GM12891 (cell line): ENCODE results near the gene SLC28A3.

Experiments
- DNase-seq: peaks from one replicate; pipeline ENCODE4 v3.0.0; 2011; ENCODE audit warnings: low spot score; ENCODE audit not compliant: insufficient read length
- FAIRE-seq: peaks from 2 replicates; lab custom pipeline; 2011; peaks lifted over from hg19 to GRCh38; lab: Jason Lieb, UNC
- PAX5 ChIP-seq: IDR thresholded peaks from 2 replicates; pipeline ENCODE4 v1.6.1; 2011; ENCODE audit warnings: low read length, moderate library complexity, mild to moderate bottlenecking; ENCODE audit not compliant: insufficient read depth, severe bottlenecking
- POLR2A ChIP-seq: IDR thresholded peaks from 2 replicates; pipeline ENCODE4 v1.6.1; 2011; ENCODE audit warnings: low read depth, low read length, control low read depth
- POLR2AphosphoS5 ChIP-seq: IDR thresholded peaks from 2 replicates; pipeline ENCODE4 v1.6.1; 2011; ENCODE audit warnings: low read depth, low read length, control low read depth
- POU2F2 ChIP-seq: IDR thresholded peaks from 2 replicates; pipeline ENCODE4 v1.6.1; 2011; ENCODE audit warnings: low read depth, mild to moderate bottlenecking, control low read depth, low read length, moderate library complexity
- SPI1 ChIP-seq: IDR thresholded peaks from 2 replicates; pipeline ENCODE4 v1.6.1; 2011; ENCODE audit warnings: low read depth, low read length, control low read depth
- TAF1 ChIP-seq: IDR thresholded peaks from 2 replicates; pipeline ENCODE4 v1.6.1; 2011; ENCODE audit warnings: low read depth, low read length, control low read depth

The SLC28A3 gene

DNA sequence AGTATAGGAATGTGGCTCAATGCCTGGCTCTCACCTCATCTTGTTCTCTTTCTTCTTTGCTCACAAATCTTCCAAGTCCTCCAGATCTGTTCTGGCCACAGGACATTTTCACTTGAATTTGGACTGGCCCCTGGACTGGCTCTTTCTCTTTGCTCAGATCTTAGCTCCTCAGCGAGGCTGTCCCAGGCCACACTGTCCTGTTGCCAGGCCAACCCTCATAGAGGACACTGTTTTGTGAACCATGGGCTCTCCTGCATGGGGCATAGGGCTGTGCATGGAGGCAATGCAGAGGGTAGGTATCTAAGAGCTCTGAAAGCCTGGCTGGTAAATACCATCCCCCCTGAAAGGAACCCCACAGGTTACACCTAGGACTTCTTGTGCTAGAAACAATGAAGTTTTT lies 13.5 kb upstream of the SLC28A3 start:
- no peak for DNase-seq
- FAIRE-seq, result no peak
- TF ChIP-seq POU2F2, result no peak
- TF ChIP-seq SPI1, result no peak
- no peak for TF ChIP-seq POLR2A
- no peak for TF ChIP-seq PAX5
- TF ChIP-seq POLR2AphosphoS5, result no peak
- TF ChIP-seq TAF1, result no peak

DNA sequence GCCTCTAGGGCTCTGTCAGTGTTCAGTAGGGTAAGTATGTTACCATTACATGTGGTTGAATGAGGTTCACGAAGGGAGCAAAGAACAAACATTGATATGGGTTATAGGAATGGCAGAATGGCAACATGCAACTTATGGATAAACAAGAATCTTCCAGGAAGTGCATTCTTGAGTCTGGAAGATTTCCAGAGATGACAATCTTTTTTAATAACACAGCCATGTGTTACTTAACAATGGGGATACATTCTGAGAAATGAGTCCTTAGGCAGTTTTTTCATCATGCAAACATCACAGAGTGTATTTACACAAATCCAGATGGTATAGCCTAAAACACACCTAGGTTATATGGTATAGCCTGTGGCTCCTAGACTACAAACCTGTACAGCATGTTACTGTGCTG lies 9.1 kb upstream of the SLC28A3 start:
- DNase-seq (no peak), FAIRE-seq (no peak)
- TF ChIP-seq POU2F2 (no peak), POLR2AphosphoS5 (no peak), POLR2A (no peak)

DNA sequence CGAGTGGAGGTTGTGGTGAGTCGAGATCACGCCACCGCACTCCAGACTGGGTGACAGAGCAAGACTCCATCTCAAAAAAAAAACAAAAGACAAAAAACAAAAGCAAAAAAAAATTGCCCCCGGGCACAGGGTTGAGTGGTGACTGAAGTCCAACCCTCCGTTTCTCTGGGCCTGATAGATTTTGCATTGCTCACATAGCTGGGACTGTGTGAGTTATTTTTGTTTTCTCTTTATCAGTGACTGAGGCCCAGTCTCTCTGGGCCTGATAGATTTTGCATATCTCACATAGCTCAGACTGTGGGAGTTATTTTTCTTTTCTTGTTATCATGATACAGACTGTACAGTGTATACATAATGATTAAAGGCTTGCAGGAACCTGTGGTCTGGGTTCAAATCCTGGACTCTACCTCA lies 2.6 kb upstream of the SLC28A3 start:
- DNase-seq, result no peak
- FAIRE-seq, result no peak
- TF ChIP-seq POLR2AphosphoS5 (no peak), PAX5 (no peak), TAF1 (no peak), POLR2A (no peak), SPI1 (no peak), POU2F2 (no peak)

DNA sequence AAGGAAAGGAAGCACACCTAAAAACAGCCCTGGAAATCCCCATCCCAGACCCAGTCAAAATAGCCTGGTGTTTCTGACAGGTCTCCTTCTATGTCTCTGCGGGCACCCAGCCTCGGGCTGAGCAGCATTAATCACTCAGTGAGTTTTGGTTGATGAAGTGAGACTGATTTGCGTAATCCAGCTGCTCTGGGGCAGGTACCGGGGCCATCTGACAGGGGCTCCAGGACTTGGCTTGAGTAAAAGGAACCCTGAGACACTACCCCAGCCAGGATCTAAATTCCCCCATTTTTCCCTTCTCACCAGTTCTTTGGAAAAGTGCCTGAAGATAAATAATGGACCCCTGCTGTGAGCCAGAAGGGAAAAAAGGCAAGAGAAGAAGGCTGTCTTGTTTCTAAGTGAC lies 596 bp downstream of the SLC28A3 start:
- no peak for TF ChIP-seq TAF1
- TF ChIP-seq POLR2A, result no peak
- no peak for TF ChIP-seq POU2F2
- TF ChIP-seq POLR2AphosphoS5, result no peak
- TF ChIP-seq SPI1, result no peak
- no peak for TF ChIP-seq PAX5
- FAIRE-seq (no peak), DNase-seq (no peak)

DNA sequence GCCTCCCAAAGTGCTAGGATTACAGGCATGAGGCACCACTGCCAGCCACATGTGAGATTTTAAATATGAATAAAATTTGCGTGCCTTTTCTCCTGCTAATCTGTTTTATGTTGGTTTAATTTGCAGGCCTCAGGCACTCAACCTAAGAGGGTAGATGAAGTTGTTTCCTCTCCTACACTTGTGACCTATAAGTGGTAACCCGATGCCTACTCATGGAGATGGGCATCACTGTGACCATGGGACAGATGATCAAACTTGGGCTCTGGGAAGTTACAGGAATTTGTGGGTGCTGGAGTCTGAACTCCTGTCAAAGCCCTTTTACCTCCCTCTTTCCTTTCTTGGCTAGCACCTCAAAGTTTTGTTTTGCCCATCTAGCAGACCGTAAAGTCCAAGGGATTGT lies 1.1 kb downstream of the SLC28A3 start:
- TF ChIP-seq SPI1, result no peak
- no peak for TF ChIP-seq TAF1
- no peak for TF ChIP-seq POU2F2
- no peak for TF ChIP-seq POLR2AphosphoS5
- TF ChIP-seq POLR2A, result no peak
- no peak for TF ChIP-seq PAX5
- no peak for DNase-seq
- no peak for FAIRE-seq

DNA sequence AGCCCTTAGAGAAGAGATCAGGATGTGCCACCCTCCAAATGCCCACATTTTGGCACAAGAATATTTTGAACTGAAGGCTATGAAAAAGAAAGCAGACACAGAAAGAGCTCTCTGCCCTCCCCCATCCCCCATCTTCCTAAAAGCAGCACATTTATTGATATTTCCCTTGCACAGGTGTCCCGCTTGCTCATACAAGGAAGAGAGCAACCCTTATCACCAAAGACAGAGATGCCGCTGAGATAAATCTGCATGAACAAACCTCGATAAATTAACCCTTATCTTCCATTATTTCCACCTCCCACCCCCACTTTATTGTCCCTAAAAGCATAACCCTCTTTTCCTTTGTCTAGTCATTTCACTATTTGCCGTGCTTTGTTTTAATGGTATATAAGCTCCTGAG lies 1.8 kb downstream of the SLC28A3 start:
- FAIRE-seq, result no peak
- TF ChIP-seq POLR2AphosphoS5 (no peak), PAX5 (no peak), POU2F2 (no peak), TAF1 (no peak), POLR2A (no peak), SPI1 (no peak)
- no peak for DNase-seq

DNA sequence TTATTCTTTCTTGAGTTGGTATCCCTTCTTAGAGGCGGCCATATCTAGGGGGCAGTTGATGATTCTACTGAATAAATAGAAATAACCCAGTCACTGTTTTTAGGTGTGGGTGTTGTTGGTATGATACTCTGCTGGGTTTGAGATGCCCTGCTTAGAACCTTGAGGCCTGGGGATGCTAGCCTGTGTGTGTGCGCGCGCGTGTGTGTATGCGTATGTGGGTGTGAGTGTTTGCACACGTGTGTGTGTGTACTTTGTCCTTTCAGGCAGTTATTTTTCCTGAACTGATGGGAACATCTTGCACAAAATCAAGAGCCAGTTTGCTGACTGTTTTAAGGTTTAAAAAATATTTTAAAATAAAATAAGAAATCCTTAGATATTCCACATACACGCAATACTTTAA lies 3.3 kb downstream of the SLC28A3 start:
- FAIRE-seq, result no peak
- DNase-seq, result no peak
- TF ChIP-seq POU2F2 (no peak), POLR2AphosphoS5 (no peak), SPI1 (no peak), POLR2A (no peak), TAF1 (no peak), PAX5 (no peak)

DNA sequence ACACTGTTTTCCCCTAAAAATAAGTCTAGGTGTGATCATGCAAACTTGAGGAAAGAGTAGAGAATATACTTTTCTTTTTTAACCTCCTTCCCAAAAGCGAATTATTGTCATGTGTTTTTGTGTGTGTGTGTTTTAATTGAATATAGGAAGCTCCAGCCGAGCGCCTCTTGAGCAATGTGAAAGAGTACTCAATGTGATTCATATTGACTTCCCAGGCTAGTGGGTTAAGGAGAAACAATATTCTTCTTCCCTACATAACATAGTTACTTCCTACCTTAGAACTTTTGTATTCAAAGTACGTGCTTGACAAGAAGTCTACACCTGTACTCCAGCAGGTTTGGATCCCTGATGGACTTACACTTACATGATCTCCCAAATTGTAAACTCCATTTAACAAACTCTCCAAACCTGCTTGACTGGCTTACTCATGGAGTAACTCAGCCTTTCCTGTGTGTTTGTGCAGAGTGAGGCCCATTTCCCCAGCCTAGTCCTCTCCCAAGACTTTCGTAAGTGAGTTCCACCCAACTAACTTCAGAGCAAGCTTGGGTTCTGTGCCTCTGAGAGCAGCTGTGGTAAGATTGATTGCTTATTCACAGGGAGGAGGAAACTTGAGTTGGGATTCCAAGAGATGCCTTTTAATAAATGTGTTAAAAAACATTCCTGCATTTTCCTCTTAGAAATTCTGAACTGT lies 9.3 kb downstream of the SLC28A3 start:
- TF ChIP-seq POU2F2 (no peak), POLR2A (no peak), TAF1 (no peak), PAX5 (no peak), POLR2AphosphoS5 (no peak), SPI1 (no peak)
- DNase-seq (no peak), FAIRE-seq (no peak)

DNA sequence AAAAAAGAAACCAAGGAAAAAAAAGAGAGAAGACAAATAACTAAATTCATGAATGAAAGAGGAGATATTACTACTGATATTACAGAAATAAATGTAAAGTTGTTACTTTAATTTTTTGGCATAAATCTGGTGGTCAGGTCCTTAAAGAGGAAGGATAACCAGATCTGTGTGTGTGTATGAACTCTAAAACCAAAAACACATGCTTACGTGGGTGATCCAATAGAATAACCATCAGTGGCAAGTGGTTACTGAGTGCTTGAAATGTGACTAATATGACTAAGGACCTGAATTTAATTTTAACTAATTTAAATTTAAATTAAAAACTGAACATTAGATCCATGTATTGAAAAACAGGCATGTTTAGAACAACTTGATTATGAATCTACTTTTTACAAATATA lies 10.3 kb downstream of the SLC28A3 start:
- FAIRE-seq (no peak), DNase-seq (no peak)
- TF ChIP-seq TAF1 (no peak), POU2F2 (no peak), SPI1 (no peak), POLR2AphosphoS5 (no peak)

DNA sequence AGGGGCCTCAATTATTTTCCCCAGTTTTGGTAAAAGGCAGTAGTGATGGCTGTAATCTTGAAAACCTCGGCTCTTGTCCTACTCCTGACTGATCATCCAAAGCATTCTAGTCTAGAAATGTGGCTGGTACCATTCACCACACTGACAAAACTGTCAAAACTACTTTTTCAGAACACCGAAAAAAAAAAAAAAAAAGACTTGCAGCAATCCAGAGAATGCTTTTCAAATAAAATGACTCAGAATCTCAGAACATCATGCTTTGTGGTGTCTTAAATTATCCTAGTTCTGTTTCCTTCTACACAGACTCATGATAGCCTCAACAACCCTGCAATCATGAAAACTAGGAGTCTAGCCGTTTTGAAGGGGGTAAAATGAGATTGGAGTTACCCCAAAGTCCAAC lies 13.4 kb downstream of the SLC28A3 start:
- no peak for DNase-seq
- TF ChIP-seq PAX5 (no peak), POLR2AphosphoS5 (no peak), TAF1 (no peak), SPI1 (no peak), POU2F2 (no peak), POLR2A (no peak)
- FAIRE-seq, result no peak
